GM12801 (cell line): ENCODE results near the gene CKAP2L.

Experiments
- CTCF ChIP-seq: IDR thresholded peaks from one replicate; pipeline ENCODE4 v1.5.1; 2011; ENCODE audit warnings: control low read depth; ENCODE audit not compliant: insufficient read length; ENCODE audit errors: extremely low read depth

CKAP2L gene

DNA sequence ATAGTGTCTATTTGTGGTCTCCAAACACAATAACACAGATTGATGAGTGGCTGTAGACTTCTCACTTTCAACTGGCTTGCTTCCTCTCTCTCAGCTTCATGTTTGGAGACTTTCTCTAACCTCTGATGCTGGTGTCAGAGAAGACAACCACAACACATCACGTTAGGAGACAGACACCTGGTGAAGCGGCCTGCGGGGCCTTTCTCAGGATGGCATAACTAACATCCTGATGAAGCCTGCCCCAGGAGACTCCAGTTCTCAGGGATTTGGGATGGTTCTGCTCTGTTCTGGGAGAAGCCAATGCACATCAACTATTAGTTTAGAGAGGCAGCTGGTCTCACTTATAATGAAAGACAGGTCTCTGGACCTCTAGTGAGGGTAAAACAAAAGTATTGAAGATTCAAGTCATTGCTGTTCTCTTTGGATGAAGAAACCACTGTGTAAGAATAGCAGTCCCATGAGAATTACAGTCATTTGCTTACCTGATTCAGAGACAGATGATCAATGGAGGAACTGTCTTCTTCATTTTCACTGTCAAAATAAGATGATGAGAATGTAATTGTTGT lies 17.9 kb upstream of the CKAP2L start:
- no peak for TF ChIP-seq CTCF

- no peak for TF ChIP-seq CTCF
Measured at GRCh38 chr2:112779598-112779997, 15.2 kb upstream of the CKAP2L start.

DNA sequence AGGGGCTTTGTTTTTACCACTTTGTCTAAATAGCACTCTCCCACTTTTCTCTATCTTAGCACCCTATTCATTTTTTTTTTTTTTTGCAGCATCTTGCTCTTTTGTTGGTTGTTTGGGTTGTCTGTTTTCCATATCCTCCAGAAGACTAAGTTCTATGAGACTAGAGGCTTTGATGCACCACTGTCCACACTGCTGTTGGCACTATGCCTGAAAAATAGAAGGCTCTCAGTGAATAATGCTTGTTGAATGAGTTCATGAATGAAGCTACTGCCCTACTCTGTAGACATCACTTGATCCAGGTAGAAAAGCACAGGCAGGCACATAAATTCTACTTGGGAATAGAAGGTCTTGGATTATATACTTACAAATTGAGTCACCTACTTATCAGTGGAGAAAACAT lies 12.6 kb upstream of the CKAP2L start:
- no peak for TF ChIP-seq CTCF

- no peak for TF ChIP-seq CTCF
Measured at GRCh38 chr2:112776113-112776512, 11.7 kb upstream of the CKAP2L start.

DNA sequence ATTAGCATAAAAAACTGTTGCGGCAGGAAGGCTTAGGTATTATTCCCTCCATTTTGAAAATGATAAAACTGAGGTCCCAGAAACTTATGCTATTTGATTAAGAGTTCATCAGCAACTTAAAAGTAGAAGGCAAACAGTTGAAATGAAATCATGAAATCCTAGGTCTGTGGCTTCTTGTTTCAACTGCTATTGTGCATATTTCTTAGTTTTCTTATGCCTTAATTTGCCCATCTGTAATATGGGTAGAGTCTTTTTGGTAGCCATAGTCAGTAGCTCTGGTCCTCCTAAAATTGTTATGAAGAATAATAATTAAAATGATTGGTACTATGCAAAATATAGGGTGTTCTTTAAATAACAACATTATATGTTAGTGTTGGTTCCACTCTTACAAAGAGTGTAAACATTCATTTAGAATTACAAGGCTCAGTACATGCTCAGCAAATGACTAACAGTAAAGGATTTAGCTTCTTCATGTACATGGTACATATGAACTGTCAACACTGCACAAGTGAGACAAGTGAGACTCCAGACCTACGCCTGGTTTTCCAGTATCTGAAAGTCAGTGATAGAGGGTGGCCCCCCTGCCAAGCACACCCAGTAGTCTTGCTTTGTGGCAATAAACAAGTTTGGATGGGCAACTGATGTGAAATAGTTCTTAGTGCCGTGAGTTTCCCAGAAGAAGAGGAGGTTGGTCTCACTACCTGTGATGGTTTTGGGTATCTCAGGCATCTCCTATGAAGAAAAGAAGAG lies 10.3 kb upstream of the CKAP2L start:
- no peak for TF ChIP-seq CTCF

DNA sequence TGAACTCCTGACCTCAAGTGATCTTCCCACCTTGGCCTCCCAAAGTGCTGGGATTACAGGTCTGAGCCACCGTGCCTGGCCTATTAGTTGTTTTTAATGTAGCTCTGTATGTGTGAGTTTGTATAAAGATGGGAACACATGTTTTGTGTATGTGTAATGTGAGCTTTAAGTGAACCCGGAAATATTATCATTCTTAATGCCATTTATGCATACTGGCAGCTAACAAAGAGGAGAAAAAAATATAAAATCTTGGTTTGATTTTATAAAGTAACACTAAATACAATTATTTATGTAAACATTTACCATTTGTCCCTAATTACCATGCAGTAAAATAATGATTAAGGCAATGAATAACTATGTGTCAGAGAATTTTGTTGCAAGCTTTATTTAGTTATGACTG lies 9.1 kb upstream of the CKAP2L start:
- TF ChIP-seq CTCF, result no peak

GRCh38 chr2:112772911-112773475 lies 8.6 kb upstream of the CKAP2L start:
- no peak for TF ChIP-seq CTCF
